ENCODE data around the gene PPP1CC.

The PPP1CC gene

DNA sequence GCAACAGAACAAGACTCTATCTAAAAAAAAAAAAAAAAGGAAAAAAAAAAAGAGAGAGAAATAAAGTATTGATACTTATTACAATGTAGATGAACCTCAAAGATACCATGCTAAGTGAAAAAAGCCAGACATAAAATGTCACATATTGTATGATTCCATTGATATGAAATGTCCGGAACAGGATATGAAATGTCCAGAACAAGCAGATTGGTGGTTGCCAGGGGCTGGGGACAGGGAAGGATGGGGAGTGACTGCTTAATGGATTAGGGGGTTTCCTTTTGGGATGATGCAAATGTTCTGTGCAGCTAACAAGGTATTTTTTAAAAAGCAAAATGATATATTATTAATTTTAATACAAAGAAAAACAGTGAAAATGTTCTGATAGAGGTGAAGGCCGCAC, 58.8 kb downstream of the PPP1CC start:
- DNase-seq: no peak

DNA sequence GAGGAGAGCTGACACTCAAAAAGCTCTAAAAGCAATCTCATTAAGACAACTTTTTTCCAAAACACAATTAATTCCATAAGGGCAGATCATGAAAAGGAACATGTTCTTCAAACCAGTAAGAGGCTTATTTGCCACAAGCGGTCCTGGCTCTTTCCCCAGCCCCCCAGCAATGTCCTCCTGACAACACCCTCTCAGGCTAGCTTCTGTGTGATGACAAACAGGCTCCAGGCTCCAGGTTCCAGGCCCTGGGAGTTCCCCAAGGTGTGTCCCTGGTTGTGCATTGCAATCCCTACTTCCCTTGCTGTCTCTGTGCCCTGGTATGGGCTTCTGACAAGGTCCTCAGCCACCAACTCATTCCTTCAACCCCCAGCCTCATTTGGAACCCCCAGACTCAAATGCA, 62.7 kb downstream of the PPP1CC start:
- no peak for DNase-seq

GRCh38 chr12:110679201-110679600, 63.5 kb downstream of the PPP1CC start:
- DNase-seq: no peak

- DNase-seq: no peak
These were observed 64.7 kb downstream of the PPP1CC start for GRCh38 chr12:110677982-110678381.

DNA sequence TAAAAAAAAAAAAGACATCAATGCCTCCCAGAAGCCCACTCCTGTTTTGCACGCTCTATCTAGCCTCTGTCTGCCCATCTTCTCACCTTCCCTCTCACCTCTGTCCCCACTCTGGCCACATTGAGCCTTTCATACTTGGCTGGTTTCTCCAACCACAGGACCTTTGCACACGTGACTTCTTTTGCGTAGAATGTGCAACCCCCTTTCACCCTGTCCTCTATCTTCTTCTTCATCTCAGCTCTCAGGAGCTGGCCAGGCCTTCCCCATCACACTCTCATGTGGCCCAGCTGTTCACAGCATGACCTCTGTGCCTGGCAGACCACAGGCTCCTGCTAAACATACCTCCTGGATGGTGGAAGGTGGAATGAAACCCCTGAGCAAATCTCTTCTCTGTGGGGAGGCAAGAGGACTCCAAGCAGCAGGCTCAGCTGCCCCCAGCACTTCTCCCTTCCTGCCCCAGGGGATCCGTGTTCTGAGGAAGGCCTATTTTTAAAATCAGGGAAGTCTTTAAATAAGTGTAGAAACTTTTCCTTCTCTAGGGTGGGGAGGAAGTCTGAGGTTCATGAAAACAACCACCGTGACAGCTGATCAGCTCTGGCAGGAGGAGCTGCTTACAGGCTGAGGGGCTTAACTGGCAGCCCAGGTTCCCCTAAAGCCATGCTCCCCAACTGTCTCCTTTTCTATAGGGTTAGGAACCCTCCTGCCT, 65.3 kb downstream of the PPP1CC start:
- DNase-seq: no peak

DNA sequence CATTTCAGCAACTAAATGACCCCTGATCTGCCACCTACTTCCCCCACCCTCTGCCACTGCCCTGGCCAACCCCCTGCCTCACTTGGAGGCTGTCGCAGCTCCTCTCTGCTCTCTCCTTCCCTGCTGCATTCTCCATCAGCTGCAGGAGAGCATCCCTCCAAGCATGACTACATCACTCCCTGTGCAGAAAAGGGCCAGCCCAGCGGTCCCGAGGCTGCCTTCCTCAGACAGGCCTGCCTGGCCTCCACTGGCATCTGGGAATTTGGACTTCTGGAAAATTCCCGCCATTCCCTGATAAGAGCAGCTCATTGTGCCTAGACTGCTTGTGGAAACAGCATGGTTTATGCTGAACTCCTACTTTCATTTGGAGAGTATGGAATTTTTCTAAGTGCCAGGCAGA, 66.5 kb downstream of the PPP1CC start:
- no peak for DNase-seq

- DNase-seq: no peak
These were observed 72.5 kb downstream of the PPP1CC start for GRCh38 chr12:110670161-110670701.

All from NCI-H524 treated with DMSO at 0.1 percent for 48 hours (cell line).